ENCODE measurements around the gene SLC25A34.

Gene SLC25A34

DNA sequence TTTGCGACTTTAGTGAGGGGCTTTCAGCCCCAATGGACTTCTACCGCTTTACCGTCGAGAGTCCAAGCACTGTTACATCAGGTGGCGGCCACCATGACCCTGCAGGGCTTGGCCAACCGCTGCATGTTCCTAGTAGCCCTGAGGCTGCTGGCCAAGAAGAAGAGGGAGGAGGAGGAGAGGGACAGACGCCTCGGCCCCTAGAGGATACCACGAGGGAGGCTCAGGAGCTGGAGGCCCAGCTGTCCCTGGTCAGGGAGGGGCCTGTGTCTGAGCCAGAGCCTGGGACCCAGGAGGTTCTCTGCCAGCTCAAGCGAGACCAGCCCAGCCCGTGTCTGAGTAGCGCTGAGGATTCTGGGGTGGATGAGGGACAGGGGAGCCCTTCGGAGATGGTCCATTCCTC is 8.6 kb upstream of the SLC25A34 start:
- TF ChIP-seq, protein P1, sequence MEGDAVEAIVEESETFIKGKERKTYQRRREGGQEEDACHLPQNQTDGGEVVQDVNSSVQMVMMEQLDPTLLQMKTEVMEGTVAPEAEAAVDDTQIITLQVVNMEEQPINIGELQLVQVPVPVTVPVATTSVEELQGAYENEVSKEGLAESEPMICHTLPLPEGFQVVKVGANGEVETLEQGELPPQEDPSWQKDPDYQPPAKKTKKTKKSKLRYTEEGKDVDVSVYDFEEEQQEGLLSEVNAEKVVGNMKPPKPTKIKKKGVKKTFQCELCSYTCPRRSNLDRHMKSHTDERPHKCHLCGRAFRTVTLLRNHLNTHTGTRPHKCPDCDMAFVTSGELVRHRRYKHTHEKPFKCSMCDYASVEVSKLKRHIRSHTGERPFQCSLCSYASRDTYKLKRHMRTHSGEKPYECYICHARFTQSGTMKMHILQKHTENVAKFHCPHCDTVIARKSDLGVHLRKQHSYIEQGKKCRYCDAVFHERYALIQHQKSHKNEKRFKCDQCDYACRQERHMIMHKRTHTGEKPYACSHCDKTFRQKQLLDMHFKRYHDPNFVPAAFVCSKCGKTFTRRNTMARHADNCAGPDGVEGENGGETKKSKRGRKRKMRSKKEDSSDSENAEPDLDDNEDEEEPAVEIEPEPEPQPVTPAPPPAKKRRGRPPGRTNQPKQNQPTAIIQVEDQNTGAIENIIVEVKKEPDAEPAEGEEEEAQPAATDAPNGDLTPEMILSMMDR (IDR thresholded peaks at IDR 0.05; ENCODE audit: borderline replicate concordance, insufficient read depth, low read depth, low read length), result no peak
- H3K4me3 ChIP-seq (ENCODE audit: low read depth, low read length), result no peak overlapping the region

DNA sequence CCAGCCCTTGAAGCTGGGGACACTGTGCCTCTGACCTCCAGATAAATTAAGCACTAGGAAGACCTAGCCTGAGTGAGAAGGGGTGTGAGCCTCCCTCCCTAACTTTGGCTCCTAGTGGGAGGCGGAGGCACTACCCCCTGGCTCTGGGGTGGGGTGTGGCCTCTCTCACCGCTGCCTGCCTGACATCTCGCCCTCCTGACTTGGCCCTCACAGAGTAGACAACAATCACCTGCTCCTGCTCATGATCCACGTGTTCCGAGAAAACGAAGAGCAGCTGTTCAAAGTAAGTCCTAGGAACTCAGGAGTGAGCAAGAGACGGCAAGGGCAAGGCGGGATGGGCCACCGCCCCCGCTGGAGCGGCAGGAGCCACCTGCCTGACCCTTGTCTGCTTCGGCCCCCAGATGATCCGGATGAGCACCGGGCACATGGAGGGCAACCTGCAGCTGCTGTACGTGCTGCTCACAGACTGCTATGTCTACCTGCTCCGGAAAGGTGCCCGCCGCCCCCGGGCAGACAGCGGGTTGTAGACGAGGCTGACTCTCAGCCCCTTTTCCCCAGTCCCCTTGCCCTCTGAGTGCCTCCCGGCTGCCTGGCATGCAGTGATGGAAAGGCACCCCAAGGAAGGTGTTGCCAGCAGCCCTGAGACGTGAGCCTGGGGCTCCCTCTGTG is 8.1 kb upstream of the SLC25A34 start:
- H3K4me3 ChIP-seq (ENCODE audit: low read depth, low read length), result no peak overlapping the region
- TF ChIP-seq, protein P1 (IDR thresholded peaks at IDR 0.05; ENCODE audit: borderline replicate concordance, insufficient read depth, low read depth, low read length), result no peak

DNA sequence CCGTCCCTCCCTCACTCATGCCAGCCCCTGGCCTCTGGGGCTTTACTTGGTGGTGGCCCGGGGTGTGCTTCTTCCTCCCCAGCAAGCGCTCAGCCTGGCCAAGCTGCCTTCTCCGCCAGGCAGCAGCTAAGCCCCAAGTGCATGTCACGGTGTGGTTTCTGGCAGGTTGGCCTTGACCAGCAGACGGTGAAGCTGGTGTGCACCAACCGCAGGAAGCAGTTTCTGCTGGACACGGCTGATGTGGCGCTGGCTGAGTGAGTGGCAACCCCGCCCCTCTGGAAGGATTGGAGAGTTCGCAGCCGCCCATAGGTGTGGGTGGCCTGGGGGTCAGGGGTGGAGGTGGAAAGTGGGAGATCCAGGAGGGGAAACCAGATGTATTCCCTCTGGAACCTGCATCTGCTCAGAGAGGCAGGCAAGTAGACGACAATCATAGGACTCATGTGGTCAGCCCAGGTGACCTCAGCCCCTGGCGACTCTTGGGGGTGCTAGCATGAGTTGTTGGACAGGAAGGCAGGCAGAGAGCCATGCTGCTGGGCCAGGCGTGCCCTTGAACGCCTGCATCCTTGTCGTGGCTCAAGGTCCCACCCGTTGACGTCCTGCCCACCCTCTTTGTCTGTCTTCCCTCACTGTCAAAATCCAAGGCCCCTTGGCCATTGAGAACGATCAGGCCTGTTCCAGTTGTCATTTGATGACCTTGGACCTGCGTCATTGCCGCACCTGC is 7.0 kb upstream of the SLC25A34 start:
- no peak overlapping the region for H3K4me3 ChIP-seq (ENCODE audit: low read depth, low read length)
- TF ChIP-seq, protein P1 (IDR thresholded peaks at IDR 0.05; ENCODE audit: borderline replicate concordance, insufficient read depth, low read depth, low read length), result no peak

DNA sequence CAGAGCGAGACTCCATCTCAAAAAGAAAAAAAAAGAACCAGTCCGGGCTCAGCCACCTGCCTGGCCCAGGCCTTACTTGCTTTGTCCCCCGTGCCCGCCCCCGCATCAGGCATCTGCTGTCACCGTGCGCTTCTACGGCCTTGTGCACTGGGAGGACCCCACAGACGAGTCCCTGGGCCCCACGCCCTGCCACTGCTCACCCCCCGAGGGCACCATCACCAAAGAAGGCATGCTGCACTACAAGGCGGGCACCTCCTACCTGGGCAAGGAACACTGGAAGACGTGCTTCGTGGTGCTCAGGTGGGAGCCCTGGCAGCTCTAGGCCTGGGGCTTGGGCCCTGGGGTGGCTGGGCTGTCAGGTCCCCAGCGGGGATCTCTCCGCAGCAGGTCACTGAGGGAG is 5.6 kb upstream of the SLC25A34 start:
- H3K4me3 ChIP-seq (ENCODE audit: low read depth, low read length), result no peak overlapping the region
- TF ChIP-seq, protein P1 (IDR thresholded peaks at IDR 0.05; ENCODE audit: borderline replicate concordance, insufficient read depth, low read depth, low read length), result no peak

DNA sequence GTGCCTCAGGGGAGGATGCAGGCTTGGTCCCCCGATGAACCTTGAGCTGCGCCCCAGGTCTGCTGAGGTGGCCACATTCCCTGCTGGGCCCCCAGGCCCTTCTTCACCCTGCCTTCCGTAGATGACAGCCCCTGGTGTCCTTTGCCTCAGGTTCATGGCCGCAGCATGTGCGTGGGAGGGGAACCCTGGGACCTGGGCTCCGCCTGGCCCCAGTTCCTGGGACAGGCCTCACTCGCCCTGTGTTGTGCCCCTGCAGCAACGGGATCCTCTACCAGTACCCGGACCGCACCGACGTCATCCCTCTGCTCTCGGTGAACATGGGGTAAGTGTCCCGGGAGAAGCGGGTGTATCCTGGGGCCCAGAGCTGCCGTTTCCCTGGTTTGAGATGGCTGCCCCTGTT is 5.1 kb upstream of the SLC25A34 start:
- TF ChIP-seq, protein P1 (IDR thresholded peaks at IDR 0.05; ENCODE audit: borderline replicate concordance, insufficient read depth, low read depth, low read length), result no peak
- H3K4me3 ChIP-seq (ENCODE audit: low read depth, low read length), result no peak overlapping the region

DNA sequence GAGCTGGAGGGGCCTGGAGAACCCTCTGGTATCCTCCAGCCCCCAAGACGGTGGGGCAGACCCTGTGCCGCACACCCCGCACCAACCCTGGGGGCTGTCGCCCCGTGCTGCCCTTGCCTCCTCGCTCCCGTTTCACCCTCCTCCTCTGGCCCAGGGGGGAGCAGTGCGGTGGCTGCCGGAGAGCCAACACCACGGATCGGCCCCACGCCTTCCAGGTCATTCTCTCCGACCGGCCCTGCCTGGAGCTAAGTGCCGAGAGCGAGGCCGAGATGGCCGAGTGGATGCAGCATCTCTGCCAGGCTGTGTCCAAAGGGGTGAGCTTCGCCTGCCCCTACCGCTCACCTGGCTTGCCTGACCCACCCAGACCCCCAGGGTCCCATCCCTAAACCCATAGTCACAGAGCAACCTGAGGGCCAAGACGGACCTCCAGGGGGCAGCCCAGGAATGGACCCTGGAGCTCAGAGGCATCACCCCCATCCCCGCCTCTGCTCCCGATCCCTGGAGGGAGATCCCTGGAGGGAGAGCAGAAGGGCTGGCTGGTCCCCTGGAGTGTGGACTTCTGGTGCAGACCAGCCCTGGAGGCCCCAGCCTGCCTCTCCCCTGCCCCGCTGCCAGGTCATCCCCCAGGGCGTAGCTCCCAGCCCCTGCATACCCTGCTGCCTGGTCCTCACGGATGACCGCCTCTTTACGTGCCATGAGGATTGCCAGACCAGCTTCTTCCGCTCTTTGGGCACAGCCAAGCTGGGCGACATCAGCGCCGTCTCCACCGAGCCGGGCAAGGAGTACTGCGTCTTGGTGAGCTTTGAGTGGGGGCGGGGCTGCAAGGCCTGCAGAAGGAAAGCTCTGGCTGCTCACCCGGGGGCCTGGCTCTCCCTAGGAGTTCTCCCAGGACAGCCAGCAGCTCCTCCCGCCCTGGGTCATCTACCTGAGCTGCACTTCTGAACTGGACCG is 4.0 kb upstream of the SLC25A34 start:
- H3K4me3 ChIP-seq (ENCODE audit: low read depth, low read length), result no peak overlapping the region
- TF ChIP-seq, protein P1 (IDR thresholded peaks at IDR 0.05; ENCODE audit: borderline replicate concordance, insufficient read depth, low read depth, low read length), result no peak

Data from GM12875 (cell line).